ENCODE results near the gene RETREG2. TPM values are rescaled to one million over a fixed set of nuclear protein-coding genes. Genes with fewer than 3 reads are reported as not detected.

Gene RETREG2
- total and polyA plus RNA-seq, 2 experiments from 2014 or later: 13.2 to 41.8 TPM

- no peak for TF ChIP-seq ZNF114 (CRISPR knock-in tag; IDR thresholded peaks at IDR 0.05)
- TF ChIP-seq REST (IDR thresholded peaks at IDR 0.05; ENCODE audit: unreplicated experiment): no peak
- TF ChIP-seq ETS1 (IDR thresholded peaks at IDR 0.05): no peak
- TF ChIP-seq JUNB (IDR thresholded peaks at IDR 0.05; ENCODE audit: unreplicated experiment): no peak
- no peak for TF ChIP-seq CTCF (conservative IDR thresholded peaks at IDR 0.05; ENCODE audit: low read depth in 2 of 2)
- TF ChIP-seq STAT1 (IDR thresholded peaks at IDR 0.05; ENCODE audit: unreplicated experiment): no peak
- no peak for TF ChIP-seq EZH2 (IDR thresholded peaks at IDR 0.05; ENCODE audit: low read depth, unreplicated experiment)
- no peak for TF ChIP-seq CREB1 (CRISPR knock-in tag; IDR thresholded peaks at IDR 0.05; ENCODE audit: low read depth)
These were observed 20.1 kb upstream of the RETREG2 start (continued) for GRCh38 chr2:219158025-219158424.

GRCh38 chr2:219158586-219158985 lies 19.5 kb upstream of the RETREG2 start:
- H3K27me3 ChIP-seq (ENCODE audit: insufficient read depth): no peaks in the 10 kb centered on the region
- Mint-ChIP-seq H3K36me3 (ENCODE audit: low read depth) (peaks cover 6% of the 10 kb centered on the region; the same call in 2 of the 3 replicates), H3K4me1 (peaks cover 20% of the 10 kb centered on the region), H3K4me3 (no peak overlapping the region), H3K27me3 (ENCODE audit: insufficient read depth, low read depth, poor library complexity) (peaks cover 11% of the 10 kb centered on the region), H3K27ac (no peak overlapping the region), H3K9me3 (no peaks in the 10 kb centered on the region)
- peaks cover 4% of the 10 kb centered on the region; the same call in 1 of the 2 replicates for H3K4me1 ChIP-seq (ENCODE audit: insufficient read depth)
- no peak overlapping the region for H3K27ac ChIP-seq (ENCODE audit: low read depth)
- H3K4me2 ChIP-seq: no peak overlapping the region
- H4K20me1 ChIP-seq (replicated peaks; ENCODE audit: insufficient read depth): no peaks in the 10 kb centered on the region; the same call in 1 of the 2 replicates
- TF ChIP-seq EZH2 (IDR thresholded peaks at IDR 0.05; ENCODE audit: low read depth, unreplicated experiment) (no peak), STAT1 (IDR thresholded peaks at IDR 0.05; ENCODE audit: unreplicated experiment) (no peak), JUNB (IDR thresholded peaks at IDR 0.05; ENCODE audit: unreplicated experiment) (no peak), EZH2phosphoT487 (IDR thresholded peaks at IDR 0.05; ENCODE audit: unreplicated experiment) (no peak), ZNF331 (CRISPR knock-in tag; IDR thresholded peaks at IDR 0.05; ENCODE audit: low read depth) (no peak), ZNF114 (CRISPR knock-in tag; IDR thresholded peaks at IDR 0.05) (no peak)
- TF ChIP-seq, protein P1, sequence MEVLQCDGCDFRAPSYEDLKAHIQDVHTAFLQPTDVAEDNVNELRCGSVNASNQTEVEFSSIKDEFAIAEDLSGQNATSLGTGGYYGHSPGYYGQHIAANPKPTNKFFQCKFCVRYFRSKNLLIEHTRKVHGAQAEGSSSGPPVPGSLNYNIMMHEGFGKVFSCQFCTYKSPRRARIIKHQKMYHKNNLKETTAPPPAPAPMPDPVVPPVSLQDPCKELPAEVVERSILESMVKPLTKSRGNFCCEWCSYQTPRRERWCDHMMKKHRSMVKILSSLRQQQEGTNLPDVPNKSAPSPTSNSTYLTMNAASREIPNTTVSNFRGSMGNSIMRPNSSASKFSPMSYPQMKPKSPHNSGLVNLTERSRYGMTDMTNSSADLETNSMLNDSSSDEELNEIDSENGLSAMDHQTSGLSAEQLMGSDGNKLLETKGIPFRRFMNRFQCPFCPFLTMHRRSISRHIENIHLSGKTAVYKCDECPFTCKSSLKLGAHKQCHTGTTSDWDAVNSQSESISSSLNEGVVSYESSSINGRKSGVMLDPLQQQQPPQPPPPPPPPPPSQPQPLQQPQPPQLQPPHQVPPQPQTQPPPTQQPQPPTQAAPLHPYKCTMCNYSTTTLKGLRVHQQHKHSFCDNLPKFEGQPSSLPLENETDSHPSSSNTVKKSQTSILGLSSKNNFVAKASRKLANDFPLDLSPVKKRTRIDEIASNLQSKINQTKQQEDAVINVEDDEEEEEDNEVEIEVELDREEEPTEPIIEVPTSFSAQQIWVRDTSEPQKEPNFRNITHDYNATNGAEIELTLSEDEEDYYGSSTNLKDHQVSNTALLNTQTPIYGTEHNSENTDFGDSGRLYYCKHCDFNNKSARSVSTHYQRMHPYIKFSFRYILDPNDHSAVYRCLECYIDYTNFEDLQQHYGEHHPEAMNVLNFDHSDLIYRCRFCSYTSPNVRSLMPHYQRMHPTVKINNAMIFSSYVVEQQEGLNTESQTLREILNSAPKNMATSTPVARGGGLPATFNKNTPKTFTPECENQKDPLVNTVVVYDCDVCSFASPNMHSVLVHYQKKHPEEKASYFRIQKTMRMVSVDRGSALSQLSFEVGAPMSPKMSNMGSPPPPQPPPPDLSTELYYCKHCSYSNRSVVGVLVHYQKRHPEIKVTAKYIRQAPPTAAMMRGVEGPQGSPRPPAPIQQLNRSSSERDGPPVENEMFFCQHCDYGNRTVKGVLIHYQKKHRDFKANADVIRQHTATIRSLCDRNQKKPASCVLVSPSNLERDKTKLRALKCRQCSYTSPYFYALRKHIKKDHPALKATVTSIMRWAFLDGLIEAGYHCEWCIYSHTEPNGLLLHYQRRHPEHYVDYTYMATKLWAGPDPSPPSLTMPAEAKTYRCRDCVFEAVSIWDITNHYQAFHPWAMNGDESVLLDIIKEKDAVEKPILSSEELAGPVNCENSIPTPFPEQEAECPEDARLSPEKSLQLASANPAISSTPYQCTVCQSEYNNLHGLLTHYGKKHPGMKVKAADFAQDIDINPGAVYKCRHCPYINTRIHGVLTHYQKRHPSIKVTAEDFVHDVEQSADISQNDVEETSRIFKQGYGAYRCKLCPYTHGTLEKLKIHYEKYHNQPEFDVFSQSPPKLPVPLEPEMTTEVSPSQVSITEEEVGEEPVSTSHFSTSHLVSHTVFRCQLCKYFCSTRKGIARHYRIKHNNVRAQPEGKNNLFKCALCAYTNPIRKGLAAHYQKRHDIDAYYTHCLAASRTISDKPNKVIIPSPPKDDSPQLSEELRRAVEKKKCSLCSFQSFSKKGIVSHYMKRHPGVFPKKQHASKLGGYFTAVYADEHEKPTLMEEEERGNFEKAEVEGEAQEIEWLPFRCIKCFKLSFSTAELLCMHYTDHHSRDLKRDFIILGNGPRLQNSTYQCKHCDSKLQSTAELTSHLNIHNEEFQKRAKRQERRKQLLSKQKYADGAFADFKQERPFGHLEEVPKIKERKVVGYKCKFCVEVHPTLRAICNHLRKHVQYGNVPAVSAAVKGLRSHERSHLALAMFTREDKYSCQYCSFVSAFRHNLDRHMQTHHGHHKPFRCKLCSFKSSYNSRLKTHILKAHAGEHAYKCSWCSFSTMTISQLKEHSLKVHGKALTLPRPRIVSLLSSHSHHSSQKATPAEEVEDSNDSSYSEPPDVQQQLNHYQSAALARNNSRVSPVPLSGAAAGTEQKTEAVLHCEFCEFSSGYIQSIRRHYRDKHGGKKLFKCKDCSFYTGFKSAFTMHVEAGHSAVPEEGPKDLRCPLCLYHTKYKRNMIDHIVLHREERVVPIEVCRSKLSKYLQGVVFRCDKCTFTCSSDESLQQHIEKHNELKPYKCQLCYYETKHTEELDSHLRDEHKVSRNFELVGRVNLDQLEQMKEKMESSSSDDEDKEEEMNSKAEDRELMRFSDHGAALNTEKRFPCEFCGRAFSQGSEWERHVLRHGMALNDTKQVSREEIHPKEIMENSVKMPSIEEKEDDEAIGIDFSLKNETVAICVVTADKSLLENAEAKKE (CRISPR knock-in tag; IDR thresholded peaks at IDR 0.05): no peak
- DNase-seq (ENCODE audit: low spot score): no peak
- H3F3A ChIP-seq (replicated peaks; ENCODE audit: low read depth): 0 out of 2 replicates have a peak, but pooled peaks cover 3% of the 10 kb centered on the region
- no peaks in the 10 kb centered on the region for H3K9me2 ChIP-seq (ENCODE audit: insufficient read depth)
- H3K4me3 ChIP-seq: no peak overlapping the region
- H3K36me3 ChIP-seq (ENCODE audit: insufficient read depth): no peaks in the 10 kb centered on the region; the same call in 1 of the 2 replicates
- peaks cover 7% of the 10 kb centered on the region; the same call in 1 of the 2 replicates for H3K79me2 ChIP-seq (replicated peaks; ENCODE audit: insufficient read depth)
- no peak overlapping the region for H2AFZ ChIP-seq
- ATAC-seq: no peak

Measured in GM23338 (cell line).